HG02588 (cell line): Measurements from ENCODE around the gene CPNE2.
"Not testable (repeated sequence)": the region's sequence is repeated elsewhere in the genome, so short reads cannot be mapped to it uniquely, and the experiment has no call there.

Source experiments
- ATAC-seq: cut with Tn5 transposase; IDR thresholded peaks from one replicate; pipeline ENCODE4 v1.9.1; 2021; ENCODE audit warnings: mild to moderate bottlenecking, moderate library complexity; ENCODE audit not compliant: unreplicated experiment

CPNE2 gene

DNA sequence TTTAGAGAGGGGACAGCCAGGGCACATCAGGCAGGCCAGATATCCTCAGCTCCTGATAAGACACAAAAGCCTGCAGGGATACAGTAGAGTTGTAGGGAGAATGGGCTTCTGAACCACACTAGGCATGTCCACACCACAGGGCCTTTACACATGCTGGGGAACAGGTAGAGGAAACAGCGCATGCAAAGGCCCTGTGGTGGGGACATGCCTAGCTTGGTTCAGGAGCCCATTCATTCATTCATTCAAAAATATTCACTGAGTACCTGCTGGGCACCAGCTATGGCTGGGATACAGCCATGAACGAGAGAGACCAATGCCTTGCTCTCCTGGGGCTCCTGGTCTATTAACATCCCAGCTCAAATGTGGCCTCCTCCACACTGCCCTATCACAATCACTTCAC, 4.4 kb downstream of the CPNE2 start:
- no peak for ATAC-seq

DNA sequence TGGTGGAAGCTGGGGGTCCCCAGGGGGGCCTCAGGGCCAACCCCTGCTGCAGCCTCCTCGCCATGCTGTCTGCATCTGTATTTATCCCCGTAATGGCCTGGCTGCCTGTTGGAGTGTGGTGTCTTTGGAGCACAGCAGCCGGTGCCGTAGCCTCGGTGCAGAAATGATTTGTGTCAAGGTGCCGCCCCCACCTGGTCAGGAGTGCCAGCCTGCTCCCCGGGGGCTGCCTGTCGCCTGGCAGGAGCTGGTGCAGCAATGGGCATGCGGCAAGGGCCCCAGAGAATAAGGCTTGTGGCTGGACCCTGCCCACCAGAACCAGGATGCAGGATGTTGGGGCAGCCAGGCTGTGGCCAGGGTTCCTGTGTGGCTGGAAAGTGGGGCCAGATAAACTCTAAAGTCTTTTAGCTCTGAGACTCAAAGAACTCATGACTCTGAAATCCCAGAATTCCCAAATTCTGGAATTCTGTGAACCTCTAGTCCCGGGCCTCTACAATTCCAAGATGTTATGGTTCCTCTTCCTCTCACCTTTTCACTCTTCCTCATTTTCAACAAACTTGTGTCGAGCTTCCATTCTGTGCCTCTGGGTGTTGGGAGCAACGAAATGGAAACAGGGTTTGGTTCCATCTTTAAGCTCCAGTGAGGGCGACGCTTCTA, 5.9 kb downstream of the CPNE2 start:
- no peak for ATAC-seq

DNA sequence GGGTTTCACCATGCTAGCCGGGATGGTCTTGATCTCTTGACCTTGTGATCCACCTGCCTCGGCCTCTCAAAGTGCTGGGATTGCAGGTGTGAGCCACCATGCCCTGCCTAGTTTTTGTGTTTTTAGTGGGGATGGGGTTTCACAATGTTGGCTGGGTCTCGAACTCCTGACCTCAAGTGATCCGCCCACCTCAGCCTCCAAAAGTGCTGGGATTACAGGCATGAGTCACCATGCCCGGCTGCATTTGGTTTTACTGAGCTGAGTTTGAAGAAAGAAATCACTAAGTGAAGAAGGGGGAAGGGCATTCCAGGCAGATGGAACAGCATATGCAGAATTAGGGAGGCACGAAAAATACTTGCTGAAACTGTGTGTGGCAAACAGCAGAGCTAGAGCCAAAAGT, 7.6 kb downstream of the CPNE2 start:
- not testable (repeated sequence) for ATAC-seq

DNA sequence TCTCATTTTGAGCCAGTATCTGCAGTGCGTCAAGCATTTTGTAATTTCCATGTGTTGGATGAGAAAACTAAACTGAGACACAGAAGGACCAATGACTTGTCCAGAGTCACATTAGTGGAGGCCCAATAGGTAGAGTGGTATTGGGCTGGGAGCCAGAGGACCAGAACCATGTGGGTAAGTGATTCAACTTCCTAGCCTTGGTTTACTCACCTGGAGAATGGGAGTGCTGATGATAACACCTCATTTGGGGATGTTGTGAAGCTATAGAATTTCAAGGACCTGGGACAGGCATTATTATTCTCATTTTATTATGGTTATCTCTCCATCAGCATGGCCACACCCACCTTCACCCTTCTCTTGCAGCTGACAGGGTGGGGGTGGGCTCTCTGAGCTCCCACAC, 8.1 kb downstream of the CPNE2 start:
- no peak for ATAC-seq

DNA sequence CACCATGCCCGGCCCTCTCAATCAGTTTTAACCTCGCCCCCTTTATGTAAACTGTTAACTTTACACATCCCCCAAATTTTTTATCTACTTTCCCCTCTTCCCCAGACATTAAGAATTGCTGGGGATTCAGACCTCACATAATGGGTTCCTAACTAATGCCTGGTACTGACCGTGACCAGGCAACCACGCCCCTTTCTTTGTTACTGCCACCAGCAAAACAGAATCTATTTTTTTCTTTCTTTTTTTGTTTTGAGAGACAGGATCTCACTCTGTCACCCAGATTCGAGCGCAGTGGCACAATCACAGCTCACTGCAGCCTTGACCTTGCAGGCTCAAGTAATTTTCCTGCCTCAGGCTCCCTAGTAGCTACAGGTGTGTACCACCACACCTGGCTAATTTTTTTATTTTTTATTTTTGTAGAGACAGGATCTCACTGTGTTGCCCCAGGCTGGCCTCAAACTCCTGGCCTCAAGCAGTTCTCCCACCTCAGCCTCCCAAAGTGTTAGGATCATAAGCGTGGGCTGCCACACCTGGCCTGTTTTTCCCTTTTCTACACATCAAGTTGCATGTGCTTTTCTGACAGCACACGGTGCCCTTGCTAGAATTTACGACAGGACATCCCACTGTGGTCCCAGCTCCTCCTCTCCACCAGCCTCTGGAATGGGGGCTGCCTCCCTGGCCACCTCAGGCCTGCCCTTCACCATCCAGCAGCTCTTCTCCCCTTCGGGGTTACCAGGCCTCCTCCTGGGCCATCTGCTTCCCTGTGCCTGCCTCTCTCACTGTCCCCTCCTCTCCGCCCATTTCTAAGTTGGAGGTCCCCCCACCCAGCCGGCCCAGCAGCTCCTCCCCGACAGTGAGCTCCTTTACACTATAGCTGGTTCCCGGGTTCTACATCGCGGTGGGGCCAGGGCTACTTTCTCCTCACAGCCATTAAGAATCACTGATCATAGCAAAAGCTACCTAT, 10.8 kb downstream of the CPNE2 start:
- no peak for ATAC-seq

DNA sequence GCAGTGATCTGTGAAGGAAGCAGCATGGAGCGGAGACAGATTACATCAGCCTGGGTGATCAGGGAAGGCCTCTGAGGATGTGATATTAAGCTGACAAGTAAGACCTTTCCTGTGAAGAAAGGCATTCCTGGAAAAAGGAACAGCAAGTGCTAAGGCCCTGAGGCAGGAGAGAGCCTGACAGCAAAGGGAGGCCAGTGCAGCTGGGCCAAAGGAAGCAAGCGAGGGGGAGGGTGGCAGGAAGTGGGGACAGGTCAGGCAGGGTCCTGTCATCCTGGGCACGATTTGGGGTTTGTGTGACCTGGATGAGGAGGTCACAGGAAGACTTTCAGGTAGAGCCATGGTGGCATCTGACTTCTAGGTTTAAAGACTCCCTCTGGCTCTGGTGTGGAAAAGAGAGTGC, 12.3 kb downstream of the CPNE2 start:
- no peak for ATAC-seq

DNA sequence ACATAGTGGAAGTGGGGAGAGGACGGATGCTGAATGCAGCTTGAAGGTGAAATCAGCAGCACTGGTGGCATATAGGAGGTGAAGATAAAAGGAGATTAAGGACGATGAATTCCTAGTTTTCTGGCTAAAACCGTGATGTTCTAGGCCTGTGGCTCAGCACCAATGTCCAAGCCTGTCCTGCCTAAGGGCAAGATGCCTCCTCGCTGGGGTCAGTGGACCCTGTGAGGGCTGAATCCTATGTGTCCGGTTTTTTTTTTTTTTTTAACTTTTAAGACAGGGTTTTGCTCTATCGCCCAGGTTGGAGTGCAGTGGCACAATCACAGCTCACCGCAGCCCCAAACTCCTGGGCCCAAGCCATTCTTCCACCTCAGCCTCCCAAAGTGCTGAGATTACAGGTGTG, 12.8 kb downstream of the CPNE2 start:
- no peak for ATAC-seq

DNA sequence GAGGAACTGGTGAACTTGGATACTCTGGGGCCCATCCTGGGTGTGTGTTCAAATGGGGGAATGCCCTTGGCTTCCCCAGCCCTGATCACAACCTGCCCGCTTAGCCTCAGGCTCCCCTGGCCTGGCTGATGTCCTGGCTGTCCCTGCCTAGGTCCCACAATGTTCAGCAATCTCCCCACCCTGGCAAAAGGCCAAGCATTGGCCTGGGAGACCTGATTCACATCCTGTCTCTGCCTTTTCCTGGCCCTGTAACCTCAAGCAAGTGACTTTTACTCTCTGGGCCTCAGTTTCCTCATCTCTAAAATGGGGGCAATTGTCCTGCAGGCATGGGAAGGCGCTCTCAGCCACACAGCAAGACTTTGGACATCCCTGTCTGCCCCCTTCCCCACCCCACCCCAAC, 14.4 kb downstream of the CPNE2 start:
- no peak for ATAC-seq

DNA sequence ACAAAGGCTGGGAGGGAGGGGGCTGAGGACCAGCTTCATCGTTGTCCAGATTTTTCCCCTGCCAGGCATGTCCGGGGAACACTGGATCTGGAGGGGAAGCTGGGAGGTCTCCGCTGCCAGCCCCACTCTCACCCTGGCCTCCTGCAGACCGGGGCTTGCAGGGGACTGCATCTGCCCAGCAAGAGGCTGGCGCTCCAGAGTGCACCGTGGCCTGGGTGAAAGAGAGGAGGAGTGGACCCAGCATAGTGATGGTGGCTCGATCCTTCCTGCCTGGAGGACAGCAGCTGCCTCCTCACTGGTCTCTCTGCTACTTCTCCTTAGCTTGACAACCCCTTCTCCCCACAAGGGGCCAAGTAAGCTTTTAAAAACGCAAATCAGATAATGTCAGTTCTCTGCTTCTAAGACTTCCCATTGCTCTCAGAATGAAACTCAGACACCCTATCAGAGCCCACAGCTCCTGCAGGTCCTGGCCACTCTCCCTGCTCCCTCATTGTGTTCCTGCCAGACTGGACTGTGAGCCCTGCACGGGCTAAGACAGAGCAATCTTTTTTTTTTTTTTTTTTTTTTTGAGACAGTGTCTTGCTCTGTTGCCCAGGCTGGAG, 15.0 kb downstream of the CPNE2 start:
- ATAC-seq: no peak

DNA sequence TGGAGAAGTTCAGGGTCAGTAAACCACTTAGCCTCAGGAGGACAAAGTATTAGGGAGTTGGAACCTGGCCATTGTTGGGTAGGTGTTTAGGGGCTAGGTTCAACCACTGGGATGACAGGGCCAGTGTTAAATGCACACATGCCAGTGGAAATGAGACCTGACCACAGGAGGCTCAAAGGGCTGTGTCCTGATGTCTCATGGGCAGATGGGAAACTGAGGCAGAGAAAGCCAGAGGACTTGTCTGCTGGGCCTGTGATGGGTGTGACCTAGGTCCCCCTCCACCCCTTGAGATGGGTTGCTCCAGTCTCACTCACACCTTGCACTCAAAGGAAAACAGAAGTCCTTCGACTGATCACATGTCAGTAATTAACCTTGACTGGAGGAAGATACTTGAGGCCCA, 16.0 kb downstream of the CPNE2 start:
- no peak for ATAC-seq

DNA sequence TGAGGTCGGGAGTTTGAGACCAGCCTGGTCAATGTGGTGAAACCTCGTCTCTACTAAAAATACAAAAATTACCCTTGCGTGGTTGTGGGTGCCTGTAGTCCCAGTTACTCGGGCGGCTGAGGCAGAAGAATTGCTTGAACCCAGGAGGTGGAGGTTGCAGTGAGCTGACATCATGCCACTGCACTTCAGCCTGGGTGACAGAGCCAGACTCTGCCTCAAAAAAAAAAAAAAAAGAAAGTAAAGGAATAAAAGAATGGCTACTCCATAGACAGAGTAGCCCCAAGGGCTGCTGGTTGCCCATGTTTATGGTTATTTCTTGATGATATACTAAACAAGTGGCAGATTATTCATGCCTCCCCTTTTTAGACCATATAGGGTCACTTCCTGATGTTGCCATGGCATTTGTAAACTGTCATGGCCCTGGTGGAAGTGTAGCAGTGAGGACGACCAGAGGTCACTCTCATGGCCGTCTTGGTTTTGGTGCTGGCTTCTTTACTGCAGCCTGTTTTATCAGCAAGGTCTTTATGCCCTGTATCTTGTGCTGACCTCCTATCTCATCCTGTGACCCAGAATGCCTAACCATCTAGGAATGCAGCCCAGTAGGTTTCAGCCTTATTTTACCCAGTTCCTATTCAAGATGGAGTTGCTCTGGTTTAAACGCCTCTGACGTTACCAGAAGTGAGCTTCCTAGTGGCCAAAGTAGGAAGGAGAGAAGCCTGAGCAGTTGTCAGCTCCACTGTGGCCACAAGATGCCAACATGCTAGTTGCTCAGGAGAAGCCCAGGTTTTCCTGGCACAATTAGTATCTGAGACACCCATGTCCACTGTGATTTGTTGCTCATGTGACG, 17.1 kb downstream of the CPNE2 start:
- ATAC-seq: not testable (repeated sequence)

DNA sequence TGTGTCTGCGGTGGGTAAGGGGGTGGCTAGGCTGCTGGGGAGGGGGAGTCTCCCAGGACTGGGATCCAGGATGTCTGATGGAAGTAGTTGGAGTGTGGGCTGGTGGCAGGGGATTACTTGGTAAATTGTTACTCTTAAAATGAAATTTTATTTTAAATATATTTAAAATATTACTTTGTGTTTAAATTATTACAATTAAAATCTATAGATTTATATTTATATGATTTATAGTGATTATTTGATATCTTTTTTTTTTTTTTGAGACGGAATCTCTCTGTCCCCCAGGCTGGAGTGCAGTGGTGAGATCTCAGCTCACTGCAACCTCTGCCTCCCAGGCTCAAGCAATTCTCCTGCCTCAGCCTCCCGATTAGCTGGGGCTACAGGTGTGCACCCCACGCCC, 18.6 kb downstream of the CPNE2 start:
- ATAC-seq: no peak

DNA sequence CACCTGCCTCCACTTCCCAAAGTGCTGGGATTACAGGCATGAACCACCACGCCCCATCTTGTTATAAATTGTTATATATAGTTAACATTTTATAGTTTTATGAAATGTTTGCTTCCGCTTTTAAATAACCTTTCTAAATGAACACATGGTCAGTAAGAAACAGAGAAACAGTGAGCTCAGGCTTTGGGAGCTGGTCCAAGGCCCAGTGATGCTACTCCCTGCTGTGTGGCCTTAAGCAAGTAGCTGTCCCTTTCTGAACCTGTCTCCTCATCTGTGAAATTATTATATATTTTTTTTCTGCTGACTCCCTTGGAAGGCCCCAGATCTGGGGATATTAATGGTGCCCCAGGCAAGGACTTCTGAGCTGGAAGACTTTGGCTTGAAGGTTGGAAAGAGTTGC, 19.0 kb downstream of the CPNE2 start:
- no peak for ATAC-seq

DNA sequence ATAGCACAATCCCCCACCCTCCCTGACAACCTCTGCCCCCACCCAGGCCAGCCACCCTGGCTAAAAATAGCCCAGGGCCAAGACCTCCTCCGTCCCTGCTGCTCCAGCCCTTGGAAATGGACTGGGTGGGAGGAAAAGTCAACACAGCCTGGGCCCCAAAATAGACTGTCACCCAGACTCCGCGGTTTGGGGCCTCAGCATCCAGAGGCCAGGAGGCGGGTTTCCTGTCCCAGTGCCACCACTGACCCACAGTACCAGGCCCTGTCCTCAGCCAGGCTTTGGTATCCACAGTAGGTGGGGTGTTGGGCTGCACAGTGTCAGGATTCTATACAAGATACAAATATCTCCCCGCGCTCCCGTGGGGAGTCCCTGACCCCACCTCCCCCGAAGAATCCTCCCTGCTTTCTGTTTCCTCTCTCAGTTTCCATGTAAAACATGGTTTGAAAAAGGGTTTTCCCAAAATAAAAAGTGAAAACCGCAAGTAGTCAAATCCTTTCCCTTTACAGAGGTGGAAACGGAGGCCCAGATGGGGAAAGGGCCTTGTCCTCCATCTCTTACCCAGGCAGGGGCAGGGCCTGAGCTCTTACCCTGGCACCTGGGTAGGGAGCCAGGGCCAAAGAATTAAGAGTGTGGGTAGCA, 20.1 kb downstream of the CPNE2 start:
- ATAC-seq: no peak

DNA sequence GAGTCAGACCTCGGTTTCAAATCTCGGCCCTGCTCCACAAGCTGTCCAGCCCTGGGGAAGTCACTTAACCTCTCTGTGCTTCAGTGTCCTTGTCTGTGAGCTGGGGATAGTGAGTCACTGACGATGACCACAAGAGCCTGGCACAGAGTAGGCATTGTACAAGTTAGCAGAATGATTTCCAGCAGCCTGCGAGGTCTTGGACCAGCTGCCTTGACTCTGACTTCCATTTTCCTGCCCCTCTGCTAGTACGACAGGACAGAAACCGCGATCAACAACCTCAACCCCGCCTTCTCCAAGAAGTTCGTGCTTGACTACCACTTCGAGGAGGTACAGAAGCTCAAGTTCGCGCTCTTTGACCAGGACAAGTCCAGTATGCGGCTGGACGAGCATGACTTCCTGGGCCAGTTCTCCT, 20.7 kb downstream of the CPNE2 start:
- no peak for ATAC-seq

DNA sequence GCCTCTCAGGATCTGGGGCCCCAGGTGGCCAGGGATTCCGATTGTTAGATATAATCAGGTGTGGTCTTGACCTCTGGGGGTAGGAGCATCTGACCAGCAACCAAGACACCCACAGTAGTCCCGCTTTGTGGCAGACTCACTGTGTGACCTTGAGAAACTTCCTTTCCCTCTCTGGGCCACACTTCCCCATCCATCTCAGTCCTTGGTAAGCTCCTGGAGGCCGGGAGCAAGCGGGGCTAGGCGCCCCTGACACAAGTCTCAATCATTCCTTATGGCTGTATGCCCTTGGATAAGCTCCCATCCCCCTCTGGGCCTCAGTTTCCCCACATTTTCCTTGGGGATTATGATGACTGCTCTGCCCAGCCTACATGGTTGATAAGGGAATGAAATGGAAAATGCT, 21.3 kb downstream of the CPNE2 start:
- ATAC-seq: no peak

DNA sequence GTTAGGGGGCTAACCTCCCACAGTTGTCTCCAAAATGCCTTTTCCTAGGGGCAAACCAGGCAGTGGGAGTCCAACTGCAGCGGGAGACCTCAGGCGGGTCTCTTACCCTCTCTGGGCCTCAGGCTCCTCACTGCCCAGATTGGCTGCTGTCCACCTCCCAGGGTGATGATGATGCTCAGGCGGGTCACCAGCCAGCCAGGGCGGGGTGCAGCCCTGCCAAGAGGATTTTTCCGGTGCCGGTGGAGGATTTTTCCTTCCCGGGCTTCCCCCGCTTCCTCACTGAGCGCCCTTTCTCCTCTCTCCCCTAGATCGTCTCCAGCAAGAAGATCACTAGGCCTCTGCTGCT, 22.8 kb downstream of the CPNE2 start:
- no peak for ATAC-seq

DNA sequence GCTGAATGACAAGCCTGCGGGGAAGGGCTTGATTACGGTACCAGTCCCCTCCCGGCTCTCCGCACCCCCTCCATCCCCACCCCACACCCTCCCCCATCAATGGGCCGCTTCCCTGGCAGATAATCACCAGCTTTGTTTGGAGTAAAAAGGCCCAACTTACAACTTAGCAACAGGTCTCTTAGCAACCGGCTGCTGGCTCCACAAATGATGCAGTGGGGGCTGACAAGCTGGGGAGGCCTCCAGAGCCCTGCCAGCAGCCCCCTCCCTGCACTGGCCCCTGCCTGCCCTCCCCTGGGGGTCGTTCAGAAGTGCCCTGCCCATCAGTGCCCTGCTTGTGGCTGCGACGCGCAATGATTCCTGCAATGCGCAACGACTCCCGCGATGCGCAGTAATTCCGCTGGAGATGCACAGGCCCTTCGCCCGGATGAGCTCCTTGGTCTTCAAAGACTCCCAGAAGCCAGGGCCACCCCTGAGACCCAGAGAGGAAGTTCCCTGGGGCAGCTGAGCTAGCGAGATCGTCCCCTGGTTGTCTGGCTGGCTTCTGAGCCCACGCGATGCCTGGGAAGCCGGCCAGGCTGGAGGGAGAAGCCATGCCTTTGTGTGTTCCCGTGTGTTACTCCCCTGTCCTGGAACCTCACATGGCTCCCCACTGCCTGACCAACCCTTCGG, 23.3 kb downstream of the CPNE2 start:
- ATAC-seq: no peak

DNA sequence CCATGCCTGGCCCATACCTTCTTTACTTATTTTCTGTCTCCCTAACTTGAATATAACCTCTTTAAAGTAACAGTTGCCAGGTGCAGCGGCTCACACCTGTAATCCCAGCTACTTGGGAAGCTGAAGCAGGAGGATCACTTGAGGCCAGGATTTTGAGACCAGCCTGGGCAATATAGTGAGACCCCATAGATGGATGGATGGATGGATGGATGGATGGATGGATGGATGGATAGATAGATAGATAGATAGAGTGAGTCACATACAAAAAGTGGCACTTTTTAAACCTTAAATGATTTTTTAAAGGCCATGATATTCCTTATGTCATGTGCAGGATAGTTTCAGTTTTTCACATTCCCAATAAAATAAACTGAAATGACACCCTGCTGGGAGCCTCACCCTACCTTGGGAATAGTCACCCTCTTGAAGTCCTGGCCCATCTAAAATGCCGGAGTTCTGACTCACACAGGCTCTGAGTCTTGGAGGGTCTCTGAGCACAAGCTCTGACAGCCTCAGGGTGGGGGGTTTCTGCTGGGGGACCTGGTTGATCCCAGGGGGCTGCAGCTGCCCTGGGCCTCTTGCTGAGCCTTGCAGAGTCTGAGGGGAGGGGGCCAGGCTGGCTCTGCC, 26.2 kb downstream of the CPNE2 start:
- no peak for ATAC-seq
